HepG2 (cell line): ENCODE data around the gene SCNM1. TPM values are rescaled to one million over a fixed set of nuclear protein-coding genes. Genes with fewer than 3 reads are reported as not detected.

Experiments used
- ATAC-seq: fragments of 200-7000 bp; cut with Tn5 transposase; 3 replicates; pipeline ENCODE4 v1.9.1; 2020; ENCODE audit warnings: mild to moderate bottlenecking, moderate library complexity
- BruUV-seq: library from RNA; stranded (reverse); fragments of 400-500 nt; replicated peaks from 2 replicates; lab custom pipeline; 2021; lab: Mats Ljungman, UMichigan
- CTCF ChIA-PET: fragments of 300-600 bp; formaldehyde crosslinking; extraction: SDS; loops from one replicate; lab custom pipeline; 2021; ENCODE audit warnings: low total read pairs, inconsistent platforms, low intra/inter-chr PET ratio; lab: Yijun Ruan, JAX
- POLR2A ChIA-PET: fragments of 350-600 bp; sonication (Branson Sonifier 250); formaldehyde crosslinking; loops from one replicate; lab custom pipeline; 2020; ENCODE audit warnings: antibody characterized with exemption, inconsistent platforms; lab: Yijun Ruan, JAX
- DNase-seq: peaks from one replicate; pipeline ENCODE4 v3.0.0-alpha.2; 2015; ENCODE audit warnings: low spot score
- FAIRE-seq: peaks from 3 replicates; lab custom pipeline; 2011; peaks lifted over from hg19 to GRCh38; lab: Jason Lieb, UNC
- H2AFZ ChIP-seq: one replicate; pipeline ENCODE4 v1.6.1; 2011; ENCODE audit warnings: low read length, inconsistent platforms
- H3K27ac ChIP-seq: fragments of 300-600 bp; 3 replicates; pipeline ENCODE4 v1.8.0; 2011; ENCODE audit warnings: mixed run types, mild to moderate bottlenecking, mixed read lengths, low read length, inconsistent platforms; ENCODE audit not compliant: insufficient read depth; ENCODE audit errors: extremely low read length
- H3K27me3 ChIP-seq, 2 experiments: fragments of 200-600 bp in 1 of 2; 2 replicates in 1 of 2; 3 replicates in 1 of 2; pipeline versions ENCODE4 v1.6.0 to v1.8.0; 2011; ENCODE audit warnings: low read length in 2 of 2, mild to moderate bottlenecking in 2 of 2, moderate library complexity in 2 of 2, inconsistent platforms in 1 of 2; ENCODE audit not compliant: insufficient read depth in 2 of 2, control insufficient read depth in 1 of 2
- H3K36me3 ChIP-seq, 2 experiments: fragments of 200-600 bp in 1 of 2; replicated peaks in 1 of 2; 2 replicates in 1 of 2; 3 replicates in 1 of 2; pipeline versions ENCODE4 v1.5.1 to v1.8.0; 2011; ENCODE audit warnings: low read length in 2 of 2, inconsistent platforms in 1 of 2; ENCODE audit not compliant: insufficient read depth in 2 of 2, control insufficient read depth in 1 of 2
- H3K4me1 ChIP-seq: 2 replicates; pipeline ENCODE4 v1.5.1; 2012; ENCODE audit warnings: low read length, inconsistent platforms; ENCODE audit not compliant: insufficient read depth
- H3K4me2 ChIP-seq: 2 replicates; pipeline ENCODE4 v1.6.0; 2011; ENCODE audit warnings: low read depth, low read length, inconsistent platforms
- H3K4me3 ChIP-seq, 3 experiments: fragments of 200-600 bp in 1 of 3; sonication (generic), shearing (Covaris generic) in 1 of 3; replicated peaks in 1 of 3; 2 replicates each; pipeline ENCODE4 v1.5.1; 2011 to 2016; ENCODE audit warnings: low read length in 3 of 3, inconsistent platforms in 2 of 3, low read depth in 2 of 3, mild to moderate bottlenecking in 2 of 3, control low read depth in 1 of 3, mixed read lengths in 1 of 3; ENCODE audit not compliant: insufficient read depth in 1 of 3
- H3K79me2 ChIP-seq: one replicate; pipeline ENCODE4 v1.6.1; 2011; ENCODE audit warnings: low read length, inconsistent platforms; ENCODE audit not compliant: insufficient read depth
- H3K9ac ChIP-seq: 2 replicates; pipeline ENCODE4 v1.6.0; 2011; ENCODE audit warnings: mild to moderate bottlenecking, low read depth, low read length, inconsistent platforms; ENCODE audit not compliant: insufficient read depth
- H3K9me3 ChIP-seq: 2 replicates; pipeline ENCODE4 v1.5.1; 2012; ENCODE audit warnings: mild to moderate bottlenecking, low read length
- H4K20me1 ChIP-seq: 2 replicates; pipeline ENCODE4 v1.6.0; 2011; ENCODE audit warnings: inconsistent platforms, mild to moderate bottlenecking, low read length, moderate library complexity; ENCODE audit not compliant: insufficient read depth
- AGO1 ChIP-seq: fragments of 200-400 bp; formaldehyde crosslinking; IDR thresholded peaks from 2 replicates; pipeline ENCODE4 v1.6.1; 2017; ENCODE audit warnings: mild to moderate bottlenecking, low read depth, low read length, moderate library complexity; ENCODE audit not compliant: poor library complexity, severe bottlenecking
- ARID5B ChIP-seq: IDR thresholded peaks from 2 replicates; pipeline ENCODE4 v1.4.0; 2020; ENCODE audit warnings: mild to moderate bottlenecking, missing genetic modification reagents
- HMGXB3 ChIP-seq: sonication (generic); formaldehyde crosslinking; IDR thresholded peaks from 2 replicates; pipeline ENCODE4 v1.4.0; 2020; ENCODE audit warnings: missing genetic modification reagents, borderline replicate concordance
- MXD4 ChIP-seq: IDR thresholded peaks from 2 replicates; pipeline ENCODE4 v1.6.1; 2016; ENCODE audit warnings: mild to moderate bottlenecking, missing biosample characterization, missing genetic modification reagents
- MYPOP ChIP-seq: sonication (generic); formaldehyde crosslinking; IDR thresholded peaks from 2 replicates; pipeline ENCODE4 v1.8.1; 2023; ENCODE audit warnings: mild to moderate bottlenecking, moderate library complexity, missing genetic modification reagents
- NCOA1 ChIP-seq: sonication (generic); formaldehyde crosslinking; IDR thresholded peaks from 2 replicates; pipeline ENCODE4 v1.9.0; 2021; ENCODE audit warnings: missing genetic modification reagents
- TP53 ChIP-seq: sonication (generic); formaldehyde crosslinking; conservative IDR thresholded peaks from 2 replicates; pipeline ENCODE4 v1.4.0; 2020; ENCODE audit warnings: missing genetic modification reagents
- ZNF335 ChIP-seq: sonication (generic); formaldehyde crosslinking; IDR thresholded peaks from 2 replicates; pipeline ENCODE4 v1.4.0; 2020; ENCODE audit warnings: missing genetic modification reagents
- ZNF460 ChIP-seq: sonication (generic); formaldehyde crosslinking; IDR thresholded peaks from 2 replicates; pipeline ENCODE4 v1.5.1; 2020; ENCODE audit warnings: missing genetic modification reagents, mild to moderate bottlenecking, borderline replicate concordance
- ZNF510 ChIP-seq: sonication (generic); formaldehyde crosslinking; IDR thresholded peaks from 2 replicates; pipeline ENCODE4 v1.4.0; 2020; ENCODE audit warnings: low read depth, mild to moderate bottlenecking, missing genetic modification reagents
- ZNF709 ChIP-seq: sonication (generic); formaldehyde crosslinking; IDR thresholded peaks from 2 replicates; pipeline ENCODE4 v1.5.0; 2020; ENCODE audit warnings: mild to moderate bottlenecking, missing genetic modification reagents
- WGBS: methylation state at CpG from one replicate; pipeline ENCODE4 v1.1.6; 2017; ENCODE audit warnings: low lambda C conversion rate; 5-methylcytosine and 5-hydroxymethylcytosine counted together
- in situ Hi-C: cut with HindIII; loops from 2 replicates; pipeline ENCODE4 v1.10.0; 2017; ENCODE audit warnings: low pct_unique_long_range_greater_than_20kb; ENCODE audit not compliant: extremely low pct_ligation_motif_present
- intact Hi-C: fragments of 100-400 bp; cut with micrococcal nuclease; formaldehyde crosslinking; loops from one replicate; pipeline ENCODE4 v1.10.0; 2022; ENCODE audit not compliant: unreplicated experiment
- polyA plus RNA-seq, 8 experiments: library from polyadenylated mRNA; depleted of rRNA in 3 of 8; stranded (reverse) in 7 of 8; unstranded in 1 of 8; fragments of >200 nt; fragmentation: Illumina TruSeq in 4 of 8; extraction: Trizol in 4 of 8; gene quantifications; 2 replicates each; pipeline versions ENCODE4 v1.2.1 to v1.2.3, GENCODE V29; 2011 to 2016; ENCODE audit warnings: low read depth in 4 of 8, missing spikeins in 1 of 8, mixed read lengths in 1 of 8; ENCODE audit not compliant: insufficient read depth in 1 of 8
- total RNA-seq, 5 experiments: library from RNA; depleted of rRNA; stranded (reverse); fragments of >200 nt; fragmentation: Illumina TruSeq; extraction: Trizol; gene quantifications; 2 replicates each; pipeline ENCODE4 v1.2.3, GENCODE V29; 2016; ENCODE audit warnings: low read depth in 1 of 5

SCNM1 gene
- total and polyA plus RNA-seq, 2 of the 13 experiments (the other 11 are each of a cell fraction or from before 2014, with no cell fraction given), result 16.3 to 31.5 TPM

GRCh38 chr1:151165738-151166504 is at the start of gene SCNM1, which contains the start of gene LYSMD1 (continued):
- peak; percentile 50; the same call in 1 of the 2 replicates for TF ChIP-seq MXD4
- TF ChIP-seq NCOA1, result no peak
- peak; percentile 71; the same call in 1 of the 2 replicates for TF ChIP-seq TP53 (CRISPR knock-in tag)

- WGBS, result 16% methylated on average over 5 of the region's 5 CpGs
- Histone ChIP-seq H3K4me3 (no peak overlapping the region), H2AFZ (no peak overlapping the region), H3K4me1 (peaks cover 20% of the 10 kb centered on the region), H3K27me3 (no peaks in the 10 kb centered on the region; a peak in 1 of 5 replicates), H3K4me2 (peak overlapping the region; percentile 38; the same call in 1 of the 2 replicates), H3K36me3 (no peaks in the 10 kb centered on the region), H4K20me1 (no peaks in the 10 kb centered on the region), H3K9me3 (no peaks in the 10 kb centered on the region), H3K27ac (no peak overlapping the region), H3K9ac (no peak overlapping the region), H3K79me2 (no peaks in the 10 kb centered on the region)
- FAIRE-seq, result peak; percentile 32
- in situ Hi-C loops, result no loop called here
- POLR2A ChIA-PET, result no interaction called here
- intact Hi-C loops, result no loop called here
- DNase-seq, result peak; percentile 17
- BruUV-seq, result no TSS peak
- ATAC-seq, result peak; percentile 73
- CTCF ChIA-PET, result no interaction called here
- no peak for TF ChIP-seq ZNF510 (CRISPR knock-in tag)
- TF ChIP-seq ZNF335 (CRISPR knock-in tag), result no peak
- TF ChIP-seq ARID5B, result peak; percentile 62
- no peak for TF ChIP-seq ZNF460 (CRISPR knock-in tag)
- no peak for TF ChIP-seq HMGXB3 (CRISPR knock-in tag)
- TF ChIP-seq MYPOP, result no peak
- no peak for TF ChIP-seq AGO1
- TF ChIP-seq ZNF709 (CRISPR knock-in tag), result no peak
Observed at GRCh38 chr1:151124763-151125403, 41.1 kb upstream of the SCNM1 start.
